ENCODE measurements around the gene CCDC177.
A peak's percentile ranks its signal among the peaks of the same experiment; 100 is the strongest.

The CCDC177 gene

DNA sequence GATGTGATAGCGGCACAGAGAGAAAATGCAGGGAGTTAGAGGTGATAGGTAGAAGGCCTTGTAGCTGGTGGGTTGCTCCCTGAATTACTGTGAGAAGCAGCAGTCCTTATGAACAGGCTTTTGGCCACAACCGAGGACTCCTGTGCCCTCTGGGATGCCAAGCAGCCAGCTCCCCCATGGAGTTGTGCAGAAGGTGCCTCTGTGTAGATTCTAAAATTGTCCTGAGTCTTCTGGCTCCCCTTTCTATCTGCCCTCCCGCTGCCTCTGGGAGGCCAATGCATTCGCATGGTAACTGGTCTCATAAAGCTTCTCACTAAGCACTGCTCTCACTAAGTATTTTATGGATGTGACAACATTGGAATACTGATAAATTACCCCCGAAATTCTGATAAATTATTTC is 20.7 kb upstream of the CCDC177 start:
- no peak for DNase-seq

DNA sequence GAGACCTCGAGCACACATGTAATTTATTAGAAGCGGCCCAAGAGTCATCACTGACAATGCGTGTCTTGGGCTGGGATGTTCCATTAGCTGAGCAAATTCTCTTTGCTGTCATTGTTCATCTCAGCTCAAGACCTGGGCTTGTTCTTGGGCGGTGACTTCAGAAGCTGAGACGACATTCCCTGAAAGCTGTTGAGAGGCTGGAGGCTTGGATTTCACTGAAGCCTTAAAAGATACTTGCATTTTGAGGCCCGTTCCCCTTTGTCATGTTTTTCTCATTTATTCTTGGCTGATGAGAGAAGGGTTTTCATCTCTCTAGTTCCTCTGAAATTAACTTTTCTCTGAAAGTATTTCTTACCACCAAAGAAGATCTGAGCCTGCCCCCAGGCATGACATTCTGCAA is 20.2 kb upstream of the CCDC177 start:
- no peak for DNase-seq

DNA sequence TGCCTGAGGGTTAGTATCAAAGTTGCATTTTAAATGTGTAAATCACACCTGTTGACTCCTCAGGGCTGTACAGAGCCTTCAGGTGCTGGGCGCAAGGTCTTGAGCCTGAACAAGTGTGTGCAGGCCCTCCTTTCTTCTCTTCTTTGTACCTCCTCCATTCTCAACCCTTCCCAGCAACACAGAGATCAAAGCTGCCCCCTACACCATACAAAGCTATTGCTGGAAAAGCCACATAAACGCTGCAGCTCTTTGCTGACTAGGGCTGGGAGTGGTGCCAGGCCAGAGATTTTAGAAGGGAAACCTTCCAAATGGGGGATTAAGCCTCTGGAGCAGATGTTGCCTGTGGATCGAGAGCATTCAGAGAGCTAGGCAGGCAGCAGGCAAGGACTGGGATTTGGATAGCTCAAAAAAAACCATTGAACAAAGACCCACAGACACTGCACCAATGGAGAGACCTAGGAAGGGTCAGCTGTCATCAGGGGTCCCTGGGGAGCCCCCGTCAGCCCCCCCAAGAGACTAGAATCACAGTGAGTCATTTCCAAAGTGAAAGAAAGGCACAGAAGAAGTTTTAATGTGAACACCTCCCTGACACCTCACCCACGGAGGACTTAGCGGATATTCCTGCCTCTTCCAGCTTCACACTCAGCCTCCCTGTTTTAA is 18.5 kb upstream of the CCDC177 start:
- DNase-seq: no peak

DNA sequence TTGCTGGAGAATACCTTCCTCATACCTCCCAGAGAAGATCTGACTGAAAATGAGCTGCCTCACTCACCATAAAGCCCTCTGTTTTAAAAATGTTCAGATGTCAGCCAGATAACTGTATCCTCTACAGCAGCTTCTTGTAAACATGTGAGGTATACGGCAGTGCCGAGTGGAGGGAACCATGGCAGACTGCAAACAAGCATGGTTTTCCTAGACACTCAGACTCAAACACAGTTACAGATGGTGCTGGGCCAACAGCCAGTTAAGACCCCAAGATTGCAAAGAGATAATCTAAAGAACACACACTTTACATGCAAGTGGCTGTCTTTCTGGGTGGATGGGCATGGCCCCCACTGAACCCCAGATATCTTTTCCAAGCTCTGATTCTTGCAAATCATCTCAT is 16.6 kb upstream of the CCDC177 start:
- no peak for DNase-seq

DNA sequence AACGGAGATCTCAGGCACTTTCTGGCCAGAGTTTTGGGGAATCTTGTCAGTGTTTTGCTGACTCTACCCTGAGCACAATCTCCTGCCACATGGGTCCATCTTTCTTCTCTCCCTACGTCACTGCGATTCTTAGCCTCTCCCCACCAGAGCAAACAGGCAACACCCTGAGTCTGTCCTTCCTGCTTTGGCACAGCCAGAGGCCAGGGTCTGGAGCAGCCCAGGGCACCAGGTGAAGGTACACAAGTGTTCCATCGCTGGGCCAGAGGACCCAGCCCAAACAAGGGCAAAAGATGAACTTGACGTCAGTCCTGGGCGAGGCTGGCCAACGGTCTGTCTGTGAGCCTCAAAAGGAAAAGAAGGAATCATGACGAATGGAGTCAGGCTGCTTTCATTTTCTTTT is 12.7 kb upstream of the CCDC177 start:
- no peak for DNase-seq

DNA sequence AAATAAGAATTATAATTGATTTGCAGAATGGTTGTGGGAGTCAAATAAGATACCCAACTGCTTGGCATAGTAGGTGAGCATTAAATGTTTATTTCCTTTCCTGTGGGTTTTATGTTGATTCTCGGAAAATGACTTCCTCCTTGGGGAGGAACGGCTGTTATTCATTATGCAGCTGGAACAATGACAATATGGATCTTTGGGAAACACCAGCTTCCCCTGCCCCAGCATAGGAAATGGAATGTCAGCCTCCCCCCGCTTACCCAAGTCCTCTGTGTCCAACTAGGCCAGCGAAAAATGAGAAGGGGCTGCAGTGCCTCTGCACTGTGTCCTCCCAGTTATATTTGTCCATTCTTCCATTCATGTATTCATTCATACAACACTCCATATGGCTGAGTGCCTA is 11.7 kb upstream of the CCDC177 start:
- DNase-seq: no peak

DNA sequence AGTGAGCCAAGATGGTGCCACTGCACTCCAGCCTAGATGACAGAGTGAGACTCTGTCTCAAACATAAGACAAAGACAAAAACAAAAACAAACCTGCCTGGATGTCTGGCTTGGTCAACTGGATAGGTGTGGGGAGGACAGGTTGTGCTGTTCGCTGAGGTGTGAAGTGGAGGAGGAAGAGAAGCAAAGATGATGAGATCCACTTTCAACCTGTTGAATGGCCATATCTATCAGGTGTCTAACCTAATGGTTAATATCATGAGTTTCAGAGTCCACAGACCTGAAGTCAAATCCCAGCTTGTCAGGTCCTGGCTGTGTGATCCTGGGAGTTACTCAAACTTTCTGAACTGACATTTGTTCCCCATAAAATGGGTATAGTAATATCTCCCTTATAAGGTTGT is 9.7 kb upstream of the CCDC177 start:
- no peak for DNase-seq

DNA sequence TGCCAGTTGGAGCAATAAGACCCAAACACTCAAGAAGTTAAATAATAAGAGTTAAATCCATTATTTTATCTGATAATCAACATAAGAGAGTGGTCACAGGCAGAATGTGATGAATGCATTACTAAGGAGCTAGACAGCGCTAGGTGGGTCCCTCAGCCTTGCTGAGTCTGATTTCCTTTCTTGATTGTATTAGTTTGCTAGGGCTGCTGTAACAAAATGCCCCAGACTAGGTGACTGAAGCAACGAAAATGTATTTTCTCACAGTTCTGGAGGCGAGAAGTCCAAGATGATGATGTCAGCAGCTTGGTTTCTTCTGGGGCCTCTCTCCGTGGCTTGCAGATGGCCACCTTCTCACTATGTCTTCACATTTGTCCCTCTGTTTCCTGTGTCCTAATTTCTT is 8.2 kb upstream of the CCDC177 start:
- no peak for DNase-seq

DNA sequence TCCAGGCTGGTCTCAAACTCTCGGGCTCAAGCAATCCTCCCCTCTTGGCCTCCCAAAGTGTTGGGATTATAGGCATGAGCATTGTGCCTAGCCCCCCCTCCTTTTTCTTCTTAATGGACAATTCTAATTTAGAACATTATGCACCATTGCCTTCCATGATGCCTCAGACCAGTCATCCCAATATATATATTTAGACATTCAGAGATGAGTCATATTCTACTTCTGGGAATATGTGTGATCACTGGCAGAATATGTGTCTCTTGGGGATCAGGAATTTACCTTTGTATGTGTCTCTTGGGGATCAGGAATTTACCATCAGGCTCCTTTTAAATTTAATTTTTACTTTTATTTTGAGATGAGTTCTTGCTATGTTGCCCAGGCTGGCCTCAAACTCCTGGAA is 7.5 kb upstream of the CCDC177 start:
- no peak for DNase-seq

DNA sequence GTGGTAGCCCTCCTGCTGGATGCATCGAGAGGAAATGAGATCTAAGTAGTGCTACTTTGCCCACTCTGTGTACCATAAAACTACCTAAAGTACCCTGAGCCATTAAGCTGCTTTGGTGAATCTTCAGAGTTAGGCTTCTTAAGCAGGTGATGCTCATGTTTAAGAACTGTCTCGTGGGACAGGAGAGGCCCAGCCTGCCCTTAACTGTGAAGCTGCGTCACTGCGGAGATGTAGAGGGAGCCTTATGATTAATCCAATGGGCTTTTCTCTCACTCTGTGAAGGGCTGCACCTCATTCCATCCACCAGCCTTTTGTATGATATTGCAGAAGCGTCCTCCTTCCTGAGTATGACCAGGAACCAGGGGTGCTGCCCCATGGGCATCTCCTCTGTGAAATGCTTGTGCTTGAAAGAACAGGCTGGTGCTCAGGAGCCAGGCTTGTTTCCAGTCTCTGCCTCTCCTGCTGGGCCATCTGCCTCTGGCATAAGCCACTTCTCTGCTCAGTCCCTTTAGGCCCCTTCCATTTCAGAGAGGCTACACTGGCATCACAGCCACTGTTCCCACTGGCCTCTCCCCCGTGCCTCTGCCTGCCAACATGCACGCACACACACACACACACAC is 6.8 kb upstream of the CCDC177 start:
- no peak for DNase-seq

DNA sequence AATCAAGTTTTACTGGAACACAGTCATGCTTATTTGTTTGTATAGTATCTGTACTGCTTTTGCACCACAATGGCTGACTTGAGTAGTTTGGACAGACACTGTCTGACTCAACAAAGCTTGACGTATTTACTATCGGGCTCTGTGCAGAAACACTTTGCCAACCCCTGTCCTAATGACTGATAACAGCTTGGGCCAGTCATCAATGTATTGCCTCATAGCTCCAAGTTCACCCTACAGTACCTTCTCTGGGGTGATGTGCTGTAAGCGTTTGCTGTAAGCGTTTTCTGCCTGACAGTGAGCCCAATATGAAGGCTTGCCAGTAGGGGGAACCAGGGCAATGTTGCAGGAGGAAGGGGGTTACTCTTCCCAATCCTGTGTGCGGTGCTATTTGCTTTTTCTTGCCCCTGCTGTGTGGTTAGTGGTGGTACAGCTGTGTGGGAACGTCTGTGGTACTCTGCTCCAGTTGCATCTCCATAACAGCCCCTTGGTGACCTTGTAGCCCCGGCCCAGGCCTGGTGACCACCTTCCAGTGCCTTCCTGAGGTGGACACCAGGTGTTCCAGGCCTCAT is 5.4 kb upstream of the CCDC177 start:
- DNase-seq: peak; percentile 22

DNA sequence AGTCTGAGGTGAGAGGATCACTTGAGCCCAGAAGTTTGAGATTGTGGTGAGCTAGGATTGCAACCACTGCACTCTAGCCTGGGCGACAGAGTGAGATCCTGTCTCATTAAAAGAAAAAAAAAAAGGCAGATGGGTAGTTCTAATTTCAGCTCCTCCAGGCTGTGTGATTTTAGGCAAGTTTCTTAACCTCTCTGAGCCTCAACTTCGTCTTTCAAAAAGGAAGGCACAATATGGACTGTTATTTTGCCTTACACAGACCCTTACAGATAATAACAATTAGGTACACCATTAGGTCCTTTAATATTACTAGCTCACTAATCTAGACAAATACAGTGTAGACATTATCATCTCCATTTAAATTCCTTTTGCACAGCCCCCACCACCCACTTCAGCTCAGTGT is 4.8 kb upstream of the CCDC177 start:
- DNase-seq: no peak

DNA sequence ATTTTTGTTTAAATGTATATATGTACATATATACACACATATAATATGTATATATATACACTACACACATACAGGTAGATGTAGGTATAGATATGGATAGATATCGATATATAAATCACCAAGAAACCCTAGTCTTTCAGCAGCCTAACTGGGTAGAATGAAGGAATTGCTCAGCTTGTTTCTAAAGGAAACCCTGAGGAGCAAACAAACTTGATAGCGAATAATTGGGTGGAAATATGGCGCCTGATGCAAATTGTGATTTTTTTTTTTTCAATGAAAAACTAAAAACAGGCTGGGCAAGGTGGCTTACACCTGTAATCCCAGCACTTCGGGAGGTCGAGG is 254 bp upstream of the CCDC177 start:
- DNase-seq: no peak

DNA sequence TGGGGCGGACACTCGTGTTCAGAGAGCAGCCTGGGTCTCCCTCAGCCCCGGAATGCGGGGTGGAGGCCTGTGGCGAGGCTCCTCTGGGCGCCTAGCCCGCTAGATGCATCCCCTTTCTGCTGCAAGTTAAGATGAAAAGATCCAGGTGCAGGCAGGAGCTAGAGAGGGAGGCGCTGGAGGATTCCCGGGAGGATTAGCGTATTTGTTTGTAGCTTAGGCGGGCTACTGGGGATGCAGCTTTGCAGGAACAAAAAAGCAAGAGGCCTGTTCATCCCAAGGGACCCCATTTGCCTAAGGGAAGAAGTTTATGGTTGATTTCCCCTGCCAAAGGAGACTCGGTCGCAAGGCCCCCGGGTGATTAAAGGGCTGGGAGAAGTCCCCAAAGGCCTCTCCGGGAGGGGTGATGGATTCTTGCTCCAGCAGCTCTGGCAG is 824 bp downstream of the CCDC177 start:
- peak; percentile 58 for DNase-seq

DNA sequence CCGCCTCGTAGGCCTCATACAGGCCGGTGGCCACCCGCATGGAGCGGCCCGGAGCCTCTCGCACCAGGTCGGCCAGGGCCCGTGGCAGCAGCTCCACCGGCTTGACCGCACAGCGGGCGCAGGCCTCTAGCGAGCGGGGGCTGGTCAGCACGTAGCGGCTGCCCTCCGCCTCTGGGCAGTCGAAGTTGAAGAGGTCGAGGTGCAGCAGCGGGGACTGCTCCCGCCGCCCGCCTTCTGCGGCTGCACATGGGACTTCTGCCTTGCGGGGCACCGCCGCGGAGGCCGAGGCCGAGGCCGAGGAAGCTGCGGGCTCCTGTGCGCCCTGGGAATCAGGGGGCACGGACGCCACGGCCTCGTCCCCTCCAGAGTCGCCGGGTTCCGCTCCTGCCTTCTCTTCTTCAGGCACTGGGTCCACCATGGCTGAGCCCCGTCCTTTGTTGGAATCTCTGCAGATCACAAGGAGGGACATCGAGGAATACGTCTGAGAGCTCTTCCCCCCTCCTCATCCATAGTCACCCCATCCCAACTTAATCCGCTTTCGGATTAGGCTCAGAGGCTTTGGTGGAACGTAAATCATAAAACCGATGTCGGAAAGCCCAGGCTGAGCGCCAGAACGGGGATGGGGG is 1.4 kb downstream of the CCDC177 start:
- DNase-seq: peak; percentile 55

DNA sequence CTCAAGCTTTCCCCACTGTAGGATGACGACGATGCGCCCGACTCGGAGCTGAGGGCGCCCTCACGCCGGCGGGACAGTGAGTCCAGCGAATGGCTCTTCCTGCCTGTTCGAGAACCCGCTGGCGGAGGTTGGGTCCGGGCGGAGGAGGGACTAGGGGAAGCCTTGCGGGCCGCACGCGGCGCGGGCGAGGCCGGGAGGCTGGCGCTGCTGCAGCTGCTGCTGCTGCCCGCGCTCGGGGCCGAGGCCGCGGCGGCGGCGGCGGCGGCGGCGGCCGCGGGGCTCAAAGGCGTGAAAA is 1.9 kb downstream of the CCDC177 start:
- DNase-seq: no peak

DNA sequence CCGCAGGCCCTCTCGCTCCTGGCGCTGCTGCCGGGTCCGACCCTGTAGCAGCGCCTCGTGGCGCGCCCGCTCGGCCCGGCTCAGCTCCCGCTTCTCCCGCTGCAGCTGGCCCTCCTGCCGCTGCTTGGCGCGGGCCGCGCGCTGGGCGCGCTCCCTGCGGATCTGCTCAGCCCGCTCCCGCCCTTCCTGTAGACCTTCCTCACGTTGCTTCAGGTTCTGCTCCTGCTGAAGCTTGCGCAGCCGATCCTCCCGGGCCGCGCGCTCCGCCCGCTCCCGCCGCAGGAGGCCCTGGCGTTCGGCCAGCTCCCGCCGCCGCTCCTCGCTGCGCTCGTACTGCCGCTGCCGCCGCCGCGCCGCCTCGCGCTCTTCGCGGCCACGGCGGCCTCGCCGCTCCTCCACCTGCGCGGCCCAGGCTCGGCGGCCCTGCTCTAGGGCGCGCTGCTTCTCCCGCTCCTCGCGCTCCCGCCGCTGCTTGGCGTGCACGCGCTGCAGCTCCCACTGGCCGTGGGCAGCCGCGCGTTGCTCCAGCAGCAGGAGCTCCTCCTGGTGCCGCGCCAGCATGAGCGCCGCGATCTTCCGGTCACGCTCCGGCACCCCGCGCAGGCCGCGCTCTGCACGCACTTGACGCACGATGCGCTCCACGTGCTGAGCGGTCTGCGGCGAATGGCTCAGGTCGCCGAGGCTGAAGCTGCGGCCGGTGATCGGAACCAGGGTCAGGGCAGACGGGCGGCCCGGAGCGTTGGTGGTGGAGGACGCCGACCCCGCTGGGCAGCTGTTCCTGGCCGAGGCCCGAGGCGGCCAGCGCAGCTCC is 2.4 kb downstream of the CCDC177 start:
- DNase-seq: no peak

DNA sequence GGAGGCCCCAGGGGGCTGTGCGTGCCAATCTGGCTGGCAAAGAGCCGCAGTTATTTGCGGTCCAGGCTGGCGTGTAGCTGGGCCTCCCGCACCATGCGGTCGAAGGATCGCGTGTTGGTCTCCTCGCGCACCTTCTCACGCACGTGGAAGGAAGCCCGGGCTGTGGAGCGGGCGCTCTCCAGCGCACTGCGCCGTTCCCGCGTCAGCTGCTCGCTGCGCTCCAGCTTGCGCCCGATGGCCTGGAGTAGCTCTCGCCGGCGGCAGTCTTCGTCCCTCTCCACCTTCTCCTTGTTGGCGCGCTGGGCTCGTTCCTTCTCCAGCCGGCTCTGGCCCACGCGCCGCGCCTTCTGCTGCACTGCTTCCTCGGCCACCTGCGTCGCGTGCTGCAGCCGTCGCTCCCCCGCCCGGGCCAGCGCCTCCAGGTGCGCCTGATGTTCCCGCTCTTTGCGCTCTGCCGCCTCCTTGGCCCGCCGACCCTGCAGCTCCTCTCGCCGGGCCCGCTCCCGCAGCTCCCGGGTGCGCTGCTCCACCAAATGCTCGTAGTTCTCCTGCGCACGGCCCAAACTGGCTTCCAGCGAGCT is 3.1 kb downstream of the CCDC177 start:
- DNase-seq: no peak

DNA sequence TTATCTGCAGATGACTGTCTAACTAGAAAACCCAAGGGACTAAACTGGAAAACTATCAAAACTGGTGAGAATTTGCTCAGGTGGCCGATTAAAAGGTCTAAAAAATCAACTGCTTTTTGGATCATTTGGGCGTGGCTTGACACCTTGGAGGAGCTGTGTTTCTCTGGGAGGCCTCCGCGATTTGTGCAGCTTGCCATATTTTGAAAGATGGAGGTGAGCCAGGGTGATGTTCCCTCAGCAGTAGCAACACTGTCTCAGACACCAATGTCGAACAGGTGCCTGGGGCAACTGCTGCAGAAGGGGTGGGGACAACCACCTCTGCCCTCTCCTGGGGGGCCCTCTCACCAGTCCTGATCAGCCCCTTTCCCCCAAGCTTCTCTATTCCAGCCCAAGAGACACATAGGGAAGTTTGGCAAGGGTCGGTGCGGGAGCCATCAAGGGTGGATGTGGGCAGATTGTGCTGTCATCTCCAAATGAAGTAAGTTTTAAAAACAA is 3.8 kb downstream of the CCDC177 start:
- no peak for DNase-seq

DNA sequence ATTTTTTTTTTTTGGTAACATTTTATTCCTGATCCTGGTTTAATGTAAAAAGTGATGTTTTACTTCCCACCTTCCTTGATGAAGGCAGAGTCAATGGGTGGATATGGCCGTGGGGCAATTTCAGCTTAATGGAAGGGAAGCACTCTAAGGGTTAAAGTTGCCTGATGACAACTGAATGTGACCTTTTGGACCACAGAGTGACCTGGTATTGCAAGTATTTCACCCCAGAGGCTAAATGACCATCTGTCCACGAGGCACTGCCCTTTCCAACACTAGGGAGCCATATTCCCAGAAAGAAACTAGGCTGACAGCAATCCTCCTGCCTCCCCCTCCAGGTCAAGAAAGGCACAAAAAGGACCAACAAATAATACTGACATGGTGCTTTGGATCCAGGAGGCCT is 4.8 kb downstream of the CCDC177 start:
- no peak for DNase-seq

DNA sequence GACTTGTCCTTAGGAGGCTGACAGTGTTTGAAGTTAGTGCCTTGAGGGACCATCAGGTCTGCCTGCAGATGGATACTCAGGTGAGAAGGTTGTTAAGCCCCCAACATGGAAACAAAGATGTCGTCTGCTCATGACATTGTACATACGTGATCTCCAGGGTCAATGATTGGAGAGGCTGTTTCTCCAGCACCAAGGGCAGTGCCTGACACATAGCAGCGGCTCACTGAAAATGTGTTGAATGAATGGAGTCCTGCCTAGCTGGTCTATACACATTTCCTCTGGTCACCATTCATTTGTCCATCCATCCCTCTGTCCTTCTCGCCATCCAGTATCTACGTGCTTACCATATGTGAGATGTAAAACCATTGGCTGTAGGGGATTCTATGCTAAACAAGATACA is 7.1 kb downstream of the CCDC177 start:
- no peak for DNase-seq

DNA sequence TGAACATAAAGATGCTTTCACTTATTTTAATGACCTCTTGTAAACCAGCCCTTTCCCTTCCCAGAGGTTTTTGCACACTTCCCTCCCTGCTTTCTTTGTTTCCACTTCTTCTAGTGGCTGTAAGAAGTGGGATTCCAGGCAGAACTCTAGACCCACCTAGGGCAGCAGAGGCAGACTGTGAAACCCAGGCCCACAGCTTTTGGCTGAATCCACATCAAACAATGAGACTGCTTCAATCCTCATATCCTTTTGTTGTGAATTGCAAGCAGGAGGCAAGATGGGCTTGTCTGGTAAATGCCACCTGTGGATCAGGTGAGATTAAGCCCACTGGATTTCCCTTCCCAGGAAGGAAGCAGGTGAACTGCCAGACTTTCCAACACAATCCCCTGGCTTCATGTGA is 12.8 kb downstream of the CCDC177 start:
- no peak for DNase-seq

DNA sequence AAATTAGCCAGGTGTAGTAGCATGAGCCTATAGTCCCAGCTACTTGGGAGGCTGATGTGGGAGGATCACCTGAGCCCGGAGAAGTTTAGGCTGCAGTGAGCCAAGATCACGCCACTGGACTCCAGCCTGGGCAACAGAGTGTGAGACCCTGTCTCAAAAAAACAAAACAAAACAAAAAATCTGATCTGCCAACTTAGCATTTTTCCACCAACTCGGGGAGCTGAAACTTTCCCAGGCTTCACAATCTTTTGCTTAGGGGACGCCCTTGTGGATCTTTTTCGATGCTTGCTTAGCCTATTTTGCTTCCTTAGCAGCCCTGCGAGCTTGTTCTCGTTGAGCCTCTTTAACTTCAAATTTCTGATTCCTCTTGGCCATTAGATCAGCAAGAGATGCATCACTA is 13.8 kb downstream of the CCDC177 start:
- DNase-seq: no peak
